ENCODE data around the gene SAMD14. TPM values are rescaled to one million over a fixed set of nuclear protein-coding genes. Genes with fewer than 3 reads are reported as not detected.

SAMD14 gene
- total RNA-seq, 2 donors from 2014 or later: 1.6 to 2.1 TPM

DNA sequence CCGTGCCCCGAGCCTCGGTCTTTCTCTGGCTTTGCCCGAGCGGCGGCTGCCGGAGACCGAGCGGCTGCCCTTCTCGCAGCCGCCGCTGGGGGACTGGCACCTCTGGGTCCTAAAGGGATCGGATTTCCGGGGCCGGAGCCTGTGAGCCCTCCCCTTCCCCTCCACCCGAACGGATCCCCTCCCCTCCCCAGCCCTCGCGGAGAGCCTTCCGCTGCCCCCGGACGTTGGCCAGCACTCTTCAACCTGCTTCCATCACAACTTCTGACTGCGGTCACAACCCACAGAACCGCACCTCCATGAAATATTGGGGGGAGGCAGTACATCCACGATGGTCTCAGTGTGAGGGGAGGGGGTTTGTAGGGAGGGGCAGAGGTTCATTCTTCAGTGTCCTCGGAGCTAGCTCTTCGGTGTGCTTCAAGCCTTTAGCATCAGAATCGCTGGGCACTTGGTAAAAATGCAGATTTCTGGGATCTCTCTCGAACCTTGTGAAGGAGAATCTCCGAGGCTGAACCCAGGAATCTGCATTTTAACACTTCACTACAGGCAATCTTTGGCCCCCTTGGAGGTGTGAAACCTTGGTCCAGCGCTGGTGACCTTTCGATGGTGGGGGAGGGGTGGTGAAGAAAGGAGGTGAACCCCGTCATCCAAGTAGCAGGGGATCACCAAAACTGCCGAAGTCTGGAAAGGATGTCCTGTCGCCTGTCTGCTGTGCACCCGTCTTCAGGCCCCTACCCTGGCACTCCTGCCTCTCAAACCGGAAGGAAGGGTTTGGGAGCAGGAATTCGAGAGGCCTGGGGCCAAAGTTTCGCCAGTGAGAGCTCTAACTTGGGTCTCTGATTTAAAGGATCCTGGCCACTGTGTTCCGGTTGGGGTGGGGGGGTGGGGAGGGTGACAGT is 21.3 kb upstream of the SAMD14 start:
- DNase-seq (peak; percentile 93), ATAC-seq (peak; percentile 75 to 80)
- intact Hi-C loops (cut with DNase I): no loop called here

DNA sequence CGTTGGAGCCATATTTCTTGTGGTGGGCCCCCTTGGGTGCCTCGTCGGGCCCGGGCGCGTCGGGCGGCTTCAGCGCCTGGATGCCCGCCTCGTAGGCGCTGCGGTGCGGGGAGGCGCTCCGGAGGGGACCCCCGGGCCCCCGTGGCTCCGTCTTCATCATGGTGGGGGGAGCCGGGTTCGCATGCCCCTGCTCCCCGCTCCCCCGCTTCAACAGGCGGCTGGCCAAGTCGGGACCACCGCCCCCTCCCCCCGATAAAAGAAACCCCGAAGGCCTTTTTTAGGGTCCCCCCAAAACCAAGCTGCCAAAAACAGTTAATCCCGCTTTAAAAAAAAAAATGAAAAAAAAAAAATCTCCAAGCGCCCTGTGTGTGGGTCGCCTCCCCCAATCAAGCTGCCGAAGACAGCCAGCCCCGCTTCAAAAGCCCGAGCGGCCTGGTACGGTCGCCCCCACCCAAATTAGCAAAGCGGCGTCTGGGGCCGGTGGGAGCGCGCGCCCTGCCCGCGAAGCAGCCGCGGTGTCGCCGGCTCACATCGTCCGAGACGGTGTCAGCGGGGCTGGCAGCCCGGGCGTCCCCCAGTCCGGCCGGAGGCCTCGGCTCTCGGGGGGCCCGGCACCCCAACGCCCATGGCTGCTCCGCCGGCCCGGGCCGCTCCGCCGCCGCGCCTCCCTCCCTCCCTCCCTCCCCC is 20.5 kb upstream of the SAMD14 start, which contains the start of gene PPP1R9B:
Gene PPP1R9B (minus strand): TSS at position 324 of the 687 bp plus-strand sequence. CDS start 164 bp downstream, at position 160.
- DNase-seq: no peak
- peak in 1 of 2 donors; percentile 2 for ATAC-seq
- intact Hi-C loops (cut with DNase I): no loop called here

DNA sequence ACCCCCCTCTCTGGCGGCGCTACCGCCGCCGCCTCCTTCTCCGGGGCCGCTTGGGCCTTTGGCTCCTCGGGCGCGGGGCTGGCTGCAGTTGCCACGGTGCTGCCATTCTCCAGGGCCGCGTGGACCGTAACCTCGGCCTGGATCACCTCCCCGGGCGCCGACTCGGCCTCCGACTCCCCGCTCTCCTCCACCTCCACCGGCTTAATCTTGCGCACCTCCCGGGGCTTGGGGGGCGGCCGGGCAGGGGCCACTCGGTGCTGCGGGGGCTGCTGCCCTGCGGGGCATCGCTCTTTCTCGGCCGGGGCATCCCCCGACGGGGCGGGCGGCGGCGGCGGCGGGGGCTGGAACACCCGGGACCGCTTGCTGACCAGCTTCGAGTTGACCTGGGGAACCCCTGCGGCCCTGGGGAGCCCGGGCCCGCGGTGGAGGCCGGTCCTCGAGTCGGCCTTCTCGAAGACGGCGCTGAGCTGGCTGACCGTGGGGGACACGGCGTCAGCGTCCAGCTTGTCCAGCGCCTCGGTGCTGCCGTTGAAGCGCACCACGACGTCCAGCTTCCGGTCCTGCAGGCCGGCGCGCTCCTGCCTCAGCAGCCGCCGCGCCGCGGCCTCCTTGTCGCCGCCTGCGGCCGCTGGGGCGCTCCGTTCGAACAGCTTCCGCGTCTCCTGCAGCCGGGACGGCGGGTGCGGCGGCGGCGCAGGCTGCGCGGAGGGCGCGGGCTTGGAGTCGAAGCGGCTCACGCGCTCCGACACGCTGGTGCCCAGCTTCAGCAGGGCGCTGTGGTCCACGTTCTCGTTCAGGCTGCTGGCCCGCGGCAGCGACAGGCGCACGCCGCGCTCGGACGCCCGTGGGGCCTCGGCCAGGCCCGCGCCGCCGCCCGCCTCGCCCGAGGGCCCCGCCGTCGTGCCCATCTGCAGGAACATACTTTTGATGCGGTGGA is 19.7 kb upstream of the SAMD14 start:
- DNase-seq (peak; percentile 73), ATAC-seq (peak; percentile 0 to 9)
- intact Hi-C loops (cut with DNase I): no loop called here

DNA sequence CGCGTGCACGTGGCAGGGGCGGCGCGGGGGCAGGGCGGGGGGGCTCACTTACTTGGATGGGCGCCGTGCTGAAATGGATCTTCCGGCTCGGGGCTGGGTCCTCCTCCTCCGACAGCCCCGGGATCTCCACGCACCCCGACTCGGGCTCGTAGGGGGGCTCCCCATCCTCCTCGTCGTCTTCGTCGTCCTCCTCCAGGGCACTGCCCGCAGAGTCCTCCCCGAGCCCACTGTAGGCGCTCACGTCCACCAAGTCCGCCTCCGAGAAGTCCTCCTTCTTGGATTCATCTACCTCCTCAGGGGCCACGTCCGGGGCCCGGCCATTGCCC is 19.1 kb upstream of the SAMD14 start:
- no peak for DNase-seq
- intact Hi-C loops (cut with DNase I): no loop called here
- peak in 1 of 2 donors; percentile 7 for ATAC-seq

DNA sequence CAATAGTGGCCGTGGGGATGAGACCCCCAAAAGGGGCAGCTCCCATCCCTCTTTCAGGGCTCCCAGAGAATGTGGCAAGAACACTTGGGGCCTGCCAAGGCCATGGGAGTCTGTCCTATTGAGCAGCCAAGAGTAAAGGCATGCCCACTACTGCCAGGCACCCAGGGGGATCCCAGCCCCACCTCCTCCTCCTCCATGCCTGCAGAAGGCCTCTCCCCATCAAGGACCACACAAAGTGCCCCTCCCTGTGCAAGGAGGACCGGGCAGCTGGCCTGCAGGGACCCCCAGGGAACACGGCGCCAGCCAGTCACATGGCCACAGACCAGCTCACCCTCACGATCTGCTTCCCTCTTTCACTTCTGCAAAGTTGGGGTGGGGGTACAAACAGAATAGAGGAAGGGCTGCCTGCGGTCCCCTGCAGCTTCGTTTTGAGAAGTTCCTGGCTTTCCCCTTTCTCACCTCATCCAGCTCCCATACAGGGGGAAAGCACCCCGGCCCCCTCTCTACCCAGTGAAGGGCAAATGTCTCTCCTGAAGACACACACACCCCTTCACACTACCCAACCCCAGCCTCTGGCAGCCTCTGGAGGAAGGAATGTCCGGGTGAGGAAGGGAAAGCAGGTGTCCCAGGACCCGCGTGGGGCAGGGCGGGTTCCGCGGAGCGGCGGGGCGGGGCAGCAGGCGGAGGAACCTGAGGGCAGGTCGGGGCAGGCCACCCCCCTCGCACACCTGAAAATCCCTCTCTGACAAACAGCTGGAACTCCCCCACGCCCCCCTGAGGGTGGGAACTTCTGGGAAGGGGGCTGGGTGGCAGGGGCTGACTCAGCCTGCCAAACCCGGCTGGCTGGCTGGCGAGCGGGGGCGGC is 18.5 kb upstream of the SAMD14 start:
- ATAC-seq (peak; percentile 2 to 9), DNase-seq (peak; percentile 66)
- intact Hi-C loops (cut with DNase I): no loop called here

DNA sequence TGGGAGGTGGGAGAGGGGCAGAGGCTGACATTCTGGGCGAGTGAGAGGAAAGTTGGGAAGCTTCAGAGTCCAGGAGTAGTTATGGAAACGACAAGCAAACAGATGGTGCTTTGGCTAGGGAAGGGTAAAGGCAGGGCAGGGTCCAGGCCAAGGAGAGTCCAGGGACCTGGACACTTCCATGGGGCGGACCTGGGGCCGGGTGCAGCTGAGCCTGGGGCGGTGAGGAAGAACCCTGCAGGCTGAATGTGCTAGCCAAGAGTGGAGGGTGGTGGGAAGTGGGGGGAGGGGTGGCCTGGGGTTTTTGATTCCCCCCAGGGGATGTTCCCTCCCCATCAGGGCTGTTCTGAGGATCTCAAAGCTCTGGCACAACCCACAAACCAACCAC is 17.9 kb upstream of the SAMD14 start:
- intact Hi-C loops (cut with DNase I): no loop called here
- peak in 1 of 2 donors; percentile 10 for ATAC-seq
- no peak for DNase-seq

DNA sequence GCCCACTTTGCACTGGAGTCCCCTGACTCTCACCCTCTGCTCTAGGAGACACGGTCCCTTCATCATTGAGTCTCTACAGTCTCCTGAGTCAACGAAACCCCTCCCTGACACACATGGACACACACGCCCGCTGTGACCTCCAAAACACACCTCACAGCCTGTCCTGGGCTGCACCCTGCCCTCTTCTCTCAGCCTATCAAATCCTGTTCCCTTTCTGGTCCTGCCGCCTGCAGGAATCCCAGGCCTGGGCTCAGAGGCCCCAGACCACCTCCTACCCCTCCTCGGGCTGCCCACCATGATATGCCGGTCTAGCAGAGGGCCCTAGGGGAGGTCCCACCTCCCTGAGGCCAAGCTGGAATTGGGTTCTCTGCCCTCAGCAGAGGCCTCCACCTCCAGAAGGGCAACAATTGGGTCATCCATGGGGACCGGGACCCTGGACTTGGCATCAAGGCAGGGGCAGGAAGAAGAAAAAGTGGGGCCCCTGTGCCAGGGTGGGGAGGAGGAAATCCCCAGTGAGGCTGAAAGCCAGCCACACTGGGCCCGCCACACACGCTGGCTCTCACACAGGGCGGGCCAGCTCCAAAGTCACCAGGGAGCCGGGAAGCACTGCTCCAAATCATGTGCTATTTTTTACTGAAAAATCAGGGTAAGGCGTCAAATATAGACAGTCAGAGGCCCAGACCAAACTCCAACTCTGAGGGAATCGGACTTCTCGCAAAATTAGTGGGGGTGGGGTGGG is 17.1 kb upstream of the SAMD14 start:
- no peak for DNase-seq
- peak in 1 of 2 donors; percentile 7 for ATAC-seq
- intact Hi-C loops (cut with DNase I): no loop called here

DNA sequence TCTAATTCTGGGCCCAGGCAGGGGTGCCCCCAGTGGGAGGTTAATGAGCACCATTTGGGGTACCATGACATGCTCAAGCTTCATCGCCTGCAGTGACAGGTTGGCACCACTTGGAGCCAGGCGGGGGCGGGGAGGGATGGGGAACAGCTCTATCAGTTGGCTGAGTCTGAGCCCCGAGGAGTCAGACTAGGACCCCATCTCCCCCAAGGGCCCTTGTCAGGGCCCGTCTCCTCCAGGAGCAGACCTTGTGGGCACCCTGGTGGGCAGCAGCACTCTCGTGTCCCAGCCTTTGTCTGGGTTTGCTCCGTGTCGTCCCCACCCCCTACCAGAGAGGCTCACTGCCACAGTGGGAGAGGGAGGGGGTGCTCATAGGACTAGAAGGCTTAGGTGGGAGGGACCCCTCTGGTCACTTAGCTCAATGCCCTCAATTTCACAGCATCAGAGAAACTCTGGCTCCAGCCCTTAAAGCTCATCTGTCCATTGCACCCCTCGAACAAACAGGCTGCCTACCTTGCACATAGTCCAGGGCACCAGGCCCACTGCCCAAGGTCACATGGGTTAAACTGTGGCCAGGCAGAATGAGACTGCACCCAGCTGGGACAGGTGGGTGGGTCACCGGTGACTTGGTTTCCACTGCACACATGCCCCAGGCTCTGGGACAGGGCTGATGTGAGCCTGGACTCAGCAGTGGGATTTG is 16.4 kb upstream of the SAMD14 start:
- ATAC-seq (no peak), DNase-seq (no peak)
- intact Hi-C loops (cut with DNase I): no loop called here

DNA sequence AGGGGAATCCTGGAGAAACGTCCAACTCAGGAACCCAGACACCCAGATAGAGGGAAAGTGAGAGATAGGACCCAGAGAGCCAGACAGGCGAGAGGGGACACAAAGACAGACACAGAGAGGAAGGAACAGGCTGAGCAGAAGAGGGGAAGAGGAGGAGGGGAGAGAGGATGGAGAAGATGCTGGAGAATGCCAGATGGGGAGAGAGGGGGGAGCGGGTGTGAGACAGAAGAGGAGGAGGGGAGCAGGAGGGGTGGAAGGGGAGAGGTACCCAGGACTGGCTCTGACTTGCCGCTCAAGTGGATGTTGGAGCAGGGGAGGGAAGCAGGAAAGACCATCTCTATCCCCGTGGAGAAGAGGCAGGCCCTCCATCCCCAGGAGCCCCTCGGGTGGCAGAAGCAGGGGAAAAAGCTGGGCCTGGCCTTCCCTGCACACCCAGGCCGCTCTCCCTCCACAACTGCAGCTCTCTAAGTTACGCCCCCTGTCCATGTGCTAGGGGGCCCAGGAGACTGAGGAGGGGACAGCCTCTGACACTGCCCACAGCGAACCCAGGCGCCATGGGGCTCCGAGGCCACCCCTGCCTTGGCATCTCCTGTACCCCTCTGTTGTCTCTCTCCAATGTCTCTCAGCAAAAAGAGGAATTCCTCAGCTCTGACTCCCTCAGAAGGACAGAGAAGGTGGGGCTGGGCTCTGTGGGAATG is 15.7 kb upstream of the SAMD14 start:
- ATAC-seq: no peak
- intact Hi-C loops (cut with DNase I): no loop called here
- no peak for DNase-seq

DNA sequence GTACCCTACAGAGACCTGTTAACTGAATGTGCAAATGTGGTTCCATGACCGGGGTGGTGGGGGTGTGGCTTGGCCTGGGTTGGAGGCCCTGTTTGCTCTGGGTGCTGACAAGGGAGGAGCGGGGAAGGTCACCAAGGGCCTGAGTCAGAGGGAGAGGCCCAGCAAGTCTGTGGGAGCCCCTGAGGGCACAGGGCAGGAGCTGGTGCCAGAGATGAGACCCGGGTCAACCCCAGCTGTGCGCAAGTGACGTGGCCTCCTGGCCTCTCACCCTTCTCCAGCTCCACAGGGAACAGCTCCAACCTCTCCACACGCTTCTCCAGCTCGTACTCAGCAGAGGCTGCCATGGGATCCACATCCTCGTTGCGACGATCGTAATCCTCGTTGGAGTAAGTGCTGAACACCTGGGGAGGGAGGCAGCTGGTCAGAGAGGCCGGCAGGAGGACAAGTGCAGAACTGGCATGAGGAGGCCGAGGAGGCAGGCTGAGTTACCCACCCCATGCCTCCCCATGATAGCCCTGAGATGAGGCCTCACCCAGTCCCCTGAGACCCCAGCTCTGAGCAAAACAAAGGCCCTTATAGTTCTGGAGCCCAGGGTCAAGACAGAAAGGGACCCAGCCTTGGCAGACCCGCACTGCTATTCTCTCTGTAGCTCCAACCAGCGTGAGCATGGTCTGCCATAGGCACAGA is 15.0 kb upstream of the SAMD14 start:
- intact Hi-C loops (cut with DNase I): no loop called here
- ATAC-seq: no peak
- DNase-seq: peak; percentile 51

DNA sequence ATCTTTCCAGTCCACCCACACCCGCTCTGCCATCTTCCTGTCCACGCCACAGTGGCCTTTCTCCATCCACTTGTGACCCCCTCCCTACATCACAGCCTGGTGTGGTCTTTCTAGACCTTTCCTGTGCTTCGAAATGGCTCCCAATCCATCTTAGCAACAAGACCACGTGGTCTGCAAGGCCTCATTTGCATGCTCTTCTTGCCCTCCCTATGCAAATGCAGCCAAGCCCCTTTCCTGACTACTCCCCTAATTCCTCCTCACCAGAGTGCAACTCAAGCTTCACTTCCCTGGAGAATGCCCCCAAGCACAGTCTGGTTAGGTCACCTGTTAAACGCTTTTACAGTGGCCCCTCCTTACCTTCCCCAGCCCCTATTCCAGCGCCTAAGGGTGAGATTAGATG is 14.4 kb upstream of the SAMD14 start:
- intact Hi-C loops (cut with DNase I): no loop called here
- DNase-seq (no peak), ATAC-seq (no peak)

DNA sequence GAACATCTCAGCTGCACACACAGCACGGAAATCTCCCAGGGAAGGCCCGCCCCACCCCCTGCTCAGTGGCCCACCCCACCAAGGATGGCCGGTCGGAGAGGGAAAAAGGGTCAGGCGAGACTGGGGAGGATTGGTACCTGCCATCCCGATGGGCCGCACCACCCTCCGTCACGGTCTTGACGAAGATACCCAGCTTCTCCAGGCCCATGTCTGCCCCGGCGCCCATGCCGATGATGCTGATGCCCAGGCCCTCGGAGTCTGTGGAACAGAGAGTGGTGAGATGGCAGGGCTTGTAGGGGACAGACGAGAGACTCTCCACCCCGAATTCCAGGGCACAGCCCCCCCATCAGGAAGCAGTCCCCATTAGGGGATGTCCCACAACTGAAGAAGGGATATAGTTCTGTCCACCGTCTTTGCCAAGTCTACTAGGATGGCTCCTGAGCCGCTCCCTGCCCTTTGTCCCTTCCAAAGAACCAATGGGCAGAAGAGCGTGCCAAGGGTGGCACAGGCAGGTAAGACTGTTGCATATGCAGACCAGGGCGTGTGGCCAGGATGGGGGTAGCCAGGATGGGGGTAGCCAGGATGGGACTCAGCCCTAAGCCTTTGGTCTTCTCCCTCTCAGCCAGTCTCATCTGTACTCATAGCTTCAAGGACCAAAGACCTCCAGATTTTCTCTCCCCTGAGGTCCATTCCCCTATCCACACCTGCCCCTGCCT is 13.7 kb upstream of the SAMD14 start:
- ATAC-seq (no peak), DNase-seq (no peak)

DNA sequence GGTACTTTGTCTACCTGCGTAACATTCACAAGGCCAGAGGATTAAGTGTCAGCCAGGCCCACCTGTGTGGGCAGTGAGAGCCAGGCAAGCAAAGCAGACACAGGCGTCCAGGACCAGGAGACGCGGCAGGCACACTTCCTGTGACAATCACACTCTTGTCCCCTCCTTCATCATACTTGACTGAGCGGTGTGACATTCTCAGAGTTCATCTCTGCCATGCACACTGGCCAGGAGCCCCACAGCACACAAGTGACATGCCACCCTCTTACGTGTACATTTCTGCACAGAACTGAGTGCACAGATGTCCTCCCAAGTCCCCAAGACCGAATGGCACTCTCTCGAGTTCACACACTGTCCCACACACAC is 11.8 kb upstream of the SAMD14 start:
- ATAC-seq (no peak), DNase-seq (no peak)
- intact Hi-C loops (cut with DNase I): no loop called here

More for the DNA sequence above, 13.7 kb upstream of the SAMD14 start:
- intact Hi-C loops (cut with DNase I): no loop called here

DNA sequence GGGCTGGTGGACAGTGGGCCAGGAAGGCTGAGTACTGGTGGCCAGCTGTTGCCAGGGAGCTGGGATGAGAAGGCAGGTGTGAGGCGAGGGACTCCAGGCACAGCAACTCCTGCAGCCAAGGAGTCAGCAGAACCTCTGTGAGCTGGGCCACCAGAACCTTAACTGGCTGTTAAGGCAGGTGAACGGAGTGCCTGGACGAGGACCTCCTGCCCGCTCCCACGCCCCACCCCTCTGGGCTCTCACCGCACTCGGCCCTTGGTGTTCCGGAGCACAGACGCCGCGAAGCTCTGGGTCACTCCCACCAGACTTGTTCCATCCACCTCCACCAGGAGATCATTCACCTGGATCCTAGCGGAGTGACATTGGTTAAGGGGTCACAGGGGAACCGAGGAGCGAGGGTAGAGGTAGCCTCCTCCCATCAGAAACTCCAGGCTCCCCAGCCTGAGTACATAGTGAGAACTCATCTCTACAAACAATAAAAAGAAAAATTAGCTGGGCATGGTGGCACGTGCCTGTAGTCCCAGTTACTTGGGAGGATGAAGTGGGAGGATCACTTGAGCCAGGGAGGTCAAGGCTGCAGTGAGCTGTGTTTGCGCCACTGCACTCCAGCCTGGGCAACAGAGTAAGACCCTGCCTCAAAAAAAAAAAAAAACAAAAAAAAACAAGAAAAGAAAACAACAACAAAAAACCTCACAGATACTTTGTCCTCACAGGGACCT is 11.2 kb upstream of the SAMD14 start:
- peak in 1 of 2 donors; percentile 1 for ATAC-seq
- intact Hi-C loops (cut with DNase I): no loop called here
- no peak for DNase-seq

Measured in left cardiac atrium (tissue), 4 donors.